ENCODE measurements around the gene AAK1. TPM values are rescaled to one million over a fixed set of nuclear protein-coding genes. Genes with fewer than 3 reads are reported as not detected.

The AAK1 gene
- total and polyA plus RNA-seq, 2 experiments from 2014 or later: 39.0 to 52.4 TPM

DNA sequence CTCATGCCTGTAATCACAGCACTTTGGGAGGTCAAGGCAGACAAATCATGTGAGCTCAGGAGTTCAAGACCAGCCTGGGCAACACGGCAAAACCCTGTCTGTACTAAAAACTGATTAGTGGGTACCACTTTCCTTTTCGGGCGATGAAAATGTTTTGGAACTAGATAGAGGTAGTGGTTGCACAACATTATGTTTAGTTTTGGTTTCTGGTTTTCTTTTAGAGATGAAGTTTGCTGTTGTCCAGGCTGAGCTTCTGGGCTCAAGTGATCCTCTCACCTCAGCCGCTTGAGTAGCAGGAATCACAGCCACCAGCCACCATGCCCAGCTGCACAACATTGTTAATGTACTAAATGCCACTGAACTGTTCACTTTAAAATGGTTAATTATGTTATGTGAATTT, 27.6 kb downstream of the AAK1 start:
- H3K4me2 ChIP-seq: no peak overlapping the region
- Mint-ChIP-seq H3K9me3 (no peaks in the 10 kb centered on the region), H3K4me3 (no peak overlapping the region), H3K4me1 (no peaks in the 10 kb centered on the region), H3K27me3 (ENCODE audit: insufficient read depth, low read depth, poor library complexity) (peaks cover 4% of the 10 kb centered on the region), H3K27ac (no peak overlapping the region), H3K36me3 (ENCODE audit: low read depth) (peaks cover 10% of the 10 kb centered on the region)
- ATAC-seq (no peak), DNase-seq (ENCODE audit: low spot score) (no peak)
- H3F3A ChIP-seq (replicated peaks; ENCODE audit: low read depth): no peaks in the 10 kb centered on the region
- no peaks in the 10 kb centered on the region for H3K36me3 ChIP-seq (ENCODE audit: insufficient read depth)
- peaks cover 6% of the 10 kb centered on the region for H3K4me1 ChIP-seq (ENCODE audit: insufficient read depth)
- no peak overlapping the region for H3K27ac ChIP-seq (ENCODE audit: low read depth)
- H3K27me3 ChIP-seq (ENCODE audit: insufficient read depth): no peaks in the 10 kb centered on the region
- H3K79me2 ChIP-seq (replicated peaks; ENCODE audit: insufficient read depth): peaks cover 72% of the 10 kb centered on the region
- peaks cover 12% of the 10 kb centered on the region; the same call in 1 of the 2 replicates for H4K20me1 ChIP-seq (replicated peaks; ENCODE audit: insufficient read depth)
- H2AFZ ChIP-seq: no peak overlapping the region
- H3K9me2 ChIP-seq (ENCODE audit: insufficient read depth): peaks cover 8% of the 10 kb centered on the region; the same call in 1 of the 2 replicates
- TF ChIP-seq JUNB (IDR thresholded peaks at IDR 0.05; ENCODE audit: unreplicated experiment): no peak
- TF ChIP-seq NANOG (IDR thresholded peaks at IDR 0.05; ENCODE audit: borderline replicate concordance): no peak
- TF ChIP-seq CREB1 (CRISPR knock-in tag; IDR thresholded peaks at IDR 0.05; ENCODE audit: low read depth): no peak
- no peak for TF ChIP-seq EZH2 (IDR thresholded peaks at IDR 0.05; ENCODE audit: low read depth, unreplicated experiment)
- no peak for TF ChIP-seq ZNF114 (CRISPR knock-in tag; IDR thresholded peaks at IDR 0.05)
- no peak for TF ChIP-seq REST (IDR thresholded peaks at IDR 0.05; ENCODE audit: unreplicated experiment)
- TF ChIP-seq ETS1 (IDR thresholded peaks at IDR 0.05): no peak
- TF ChIP-seq POLR2AphosphoS5 (IDR thresholded peaks at IDR 0.05; ENCODE audit: low read depth): no peak
- TF ChIP-seq EZH2phosphoT487 (IDR thresholded peaks at IDR 0.05; ENCODE audit: unreplicated experiment): no peak
- TF ChIP-seq, protein P1, sequence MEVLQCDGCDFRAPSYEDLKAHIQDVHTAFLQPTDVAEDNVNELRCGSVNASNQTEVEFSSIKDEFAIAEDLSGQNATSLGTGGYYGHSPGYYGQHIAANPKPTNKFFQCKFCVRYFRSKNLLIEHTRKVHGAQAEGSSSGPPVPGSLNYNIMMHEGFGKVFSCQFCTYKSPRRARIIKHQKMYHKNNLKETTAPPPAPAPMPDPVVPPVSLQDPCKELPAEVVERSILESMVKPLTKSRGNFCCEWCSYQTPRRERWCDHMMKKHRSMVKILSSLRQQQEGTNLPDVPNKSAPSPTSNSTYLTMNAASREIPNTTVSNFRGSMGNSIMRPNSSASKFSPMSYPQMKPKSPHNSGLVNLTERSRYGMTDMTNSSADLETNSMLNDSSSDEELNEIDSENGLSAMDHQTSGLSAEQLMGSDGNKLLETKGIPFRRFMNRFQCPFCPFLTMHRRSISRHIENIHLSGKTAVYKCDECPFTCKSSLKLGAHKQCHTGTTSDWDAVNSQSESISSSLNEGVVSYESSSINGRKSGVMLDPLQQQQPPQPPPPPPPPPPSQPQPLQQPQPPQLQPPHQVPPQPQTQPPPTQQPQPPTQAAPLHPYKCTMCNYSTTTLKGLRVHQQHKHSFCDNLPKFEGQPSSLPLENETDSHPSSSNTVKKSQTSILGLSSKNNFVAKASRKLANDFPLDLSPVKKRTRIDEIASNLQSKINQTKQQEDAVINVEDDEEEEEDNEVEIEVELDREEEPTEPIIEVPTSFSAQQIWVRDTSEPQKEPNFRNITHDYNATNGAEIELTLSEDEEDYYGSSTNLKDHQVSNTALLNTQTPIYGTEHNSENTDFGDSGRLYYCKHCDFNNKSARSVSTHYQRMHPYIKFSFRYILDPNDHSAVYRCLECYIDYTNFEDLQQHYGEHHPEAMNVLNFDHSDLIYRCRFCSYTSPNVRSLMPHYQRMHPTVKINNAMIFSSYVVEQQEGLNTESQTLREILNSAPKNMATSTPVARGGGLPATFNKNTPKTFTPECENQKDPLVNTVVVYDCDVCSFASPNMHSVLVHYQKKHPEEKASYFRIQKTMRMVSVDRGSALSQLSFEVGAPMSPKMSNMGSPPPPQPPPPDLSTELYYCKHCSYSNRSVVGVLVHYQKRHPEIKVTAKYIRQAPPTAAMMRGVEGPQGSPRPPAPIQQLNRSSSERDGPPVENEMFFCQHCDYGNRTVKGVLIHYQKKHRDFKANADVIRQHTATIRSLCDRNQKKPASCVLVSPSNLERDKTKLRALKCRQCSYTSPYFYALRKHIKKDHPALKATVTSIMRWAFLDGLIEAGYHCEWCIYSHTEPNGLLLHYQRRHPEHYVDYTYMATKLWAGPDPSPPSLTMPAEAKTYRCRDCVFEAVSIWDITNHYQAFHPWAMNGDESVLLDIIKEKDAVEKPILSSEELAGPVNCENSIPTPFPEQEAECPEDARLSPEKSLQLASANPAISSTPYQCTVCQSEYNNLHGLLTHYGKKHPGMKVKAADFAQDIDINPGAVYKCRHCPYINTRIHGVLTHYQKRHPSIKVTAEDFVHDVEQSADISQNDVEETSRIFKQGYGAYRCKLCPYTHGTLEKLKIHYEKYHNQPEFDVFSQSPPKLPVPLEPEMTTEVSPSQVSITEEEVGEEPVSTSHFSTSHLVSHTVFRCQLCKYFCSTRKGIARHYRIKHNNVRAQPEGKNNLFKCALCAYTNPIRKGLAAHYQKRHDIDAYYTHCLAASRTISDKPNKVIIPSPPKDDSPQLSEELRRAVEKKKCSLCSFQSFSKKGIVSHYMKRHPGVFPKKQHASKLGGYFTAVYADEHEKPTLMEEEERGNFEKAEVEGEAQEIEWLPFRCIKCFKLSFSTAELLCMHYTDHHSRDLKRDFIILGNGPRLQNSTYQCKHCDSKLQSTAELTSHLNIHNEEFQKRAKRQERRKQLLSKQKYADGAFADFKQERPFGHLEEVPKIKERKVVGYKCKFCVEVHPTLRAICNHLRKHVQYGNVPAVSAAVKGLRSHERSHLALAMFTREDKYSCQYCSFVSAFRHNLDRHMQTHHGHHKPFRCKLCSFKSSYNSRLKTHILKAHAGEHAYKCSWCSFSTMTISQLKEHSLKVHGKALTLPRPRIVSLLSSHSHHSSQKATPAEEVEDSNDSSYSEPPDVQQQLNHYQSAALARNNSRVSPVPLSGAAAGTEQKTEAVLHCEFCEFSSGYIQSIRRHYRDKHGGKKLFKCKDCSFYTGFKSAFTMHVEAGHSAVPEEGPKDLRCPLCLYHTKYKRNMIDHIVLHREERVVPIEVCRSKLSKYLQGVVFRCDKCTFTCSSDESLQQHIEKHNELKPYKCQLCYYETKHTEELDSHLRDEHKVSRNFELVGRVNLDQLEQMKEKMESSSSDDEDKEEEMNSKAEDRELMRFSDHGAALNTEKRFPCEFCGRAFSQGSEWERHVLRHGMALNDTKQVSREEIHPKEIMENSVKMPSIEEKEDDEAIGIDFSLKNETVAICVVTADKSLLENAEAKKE (CRISPR knock-in tag; IDR thresholded peaks at IDR 0.05): no peak
- no peak for TF ChIP-seq STAT1 (IDR thresholded peaks at IDR 0.05; ENCODE audit: unreplicated experiment)
- TF ChIP-seq ZNF331 (CRISPR knock-in tag; IDR thresholded peaks at IDR 0.05; ENCODE audit: low read depth): no peak
- TF ChIP-seq, protein P2, sequence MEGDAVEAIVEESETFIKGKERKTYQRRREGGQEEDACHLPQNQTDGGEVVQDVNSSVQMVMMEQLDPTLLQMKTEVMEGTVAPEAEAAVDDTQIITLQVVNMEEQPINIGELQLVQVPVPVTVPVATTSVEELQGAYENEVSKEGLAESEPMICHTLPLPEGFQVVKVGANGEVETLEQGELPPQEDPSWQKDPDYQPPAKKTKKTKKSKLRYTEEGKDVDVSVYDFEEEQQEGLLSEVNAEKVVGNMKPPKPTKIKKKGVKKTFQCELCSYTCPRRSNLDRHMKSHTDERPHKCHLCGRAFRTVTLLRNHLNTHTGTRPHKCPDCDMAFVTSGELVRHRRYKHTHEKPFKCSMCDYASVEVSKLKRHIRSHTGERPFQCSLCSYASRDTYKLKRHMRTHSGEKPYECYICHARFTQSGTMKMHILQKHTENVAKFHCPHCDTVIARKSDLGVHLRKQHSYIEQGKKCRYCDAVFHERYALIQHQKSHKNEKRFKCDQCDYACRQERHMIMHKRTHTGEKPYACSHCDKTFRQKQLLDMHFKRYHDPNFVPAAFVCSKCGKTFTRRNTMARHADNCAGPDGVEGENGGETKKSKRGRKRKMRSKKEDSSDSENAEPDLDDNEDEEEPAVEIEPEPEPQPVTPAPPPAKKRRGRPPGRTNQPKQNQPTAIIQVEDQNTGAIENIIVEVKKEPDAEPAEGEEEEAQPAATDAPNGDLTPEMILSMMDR (conservative IDR thresholded peaks at IDR 0.05; ENCODE audit: low read depth in 2 of 2): no peak
- H3K4me3 ChIP-seq: no peak overlapping the region

All from GM23338 (cell line).